SK-N-SH (cell line): Measurements from ENCODE around the gene GLTP. TPM values are rescaled to one million over a fixed set of nuclear protein-coding genes. Genes with fewer than 3 reads are reported as not detected.

Experiments used
- CTCF ChIA-PET: fragments of 300-600, 350-600 bp; formaldehyde crosslinking; extraction: SDS; loops from one replicate; lab custom pipeline; 2021; lab: Yijun Ruan, JAX
- POLR2A ChIA-PET: fragments of 350-600 bp; sonication (Branson Sonifier 250); formaldehyde crosslinking; extraction: SDS; loops from one replicate; lab custom pipeline; 2020; ENCODE audit warnings: antibody characterized with exemption, inconsistent platforms; lab: Yijun Ruan, JAX
- DNase-seq: peaks from one replicate; pipeline ENCODE4 v3.0.0; 2012
- H2AFZ ChIP-seq: fragments of 200-600 bp; sonication (generic); 2 replicates; pipeline ENCODE4 v1.8.1; 2016; ENCODE audit warnings: antibody characterized with exemption, mild to moderate bottlenecking, low read depth
- H3F3A ChIP-seq: fragments of 200-600 bp; sonication (generic); replicated peaks from 2 replicates; pipeline ENCODE3; 2016; ENCODE audit warnings: antibody characterized with exemption, mild to moderate bottlenecking; ENCODE audit not compliant: insufficient read depth
- H3K27ac ChIP-seq, 2 experiments: fragments of 200-500 bp in 1 of 2; fragments of 200-600 bp in 1 of 2; sonication (Bioruptor generic) in 1 of 2; sonication (generic), shearing (Covaris generic) in 1 of 2; 2 replicates each; pipeline versions ENCODE4 v1.5.1 to v1.6.1; 2014 to 2016; ENCODE audit warnings: low read depth in 2 of 2, inconsistent platforms in 1 of 2, low read length in 1 of 2, mild to moderate bottlenecking in 1 of 2, mixed read lengths in 1 of 2
- H3K27me3 ChIP-seq: fragments of 200-600 bp; sonication (generic), shearing (Covaris generic); 2 replicates; pipeline ENCODE4 v1.6.1; 2016; ENCODE audit warnings: mixed run types; ENCODE audit not compliant: insufficient read depth
- H3K36me3 ChIP-seq, 2 experiments: fragments of 200-500 bp in 1 of 2; fragments of 200-600 bp in 1 of 2; sonication (Bioruptor generic) in 1 of 2; sonication (generic) in 1 of 2; replicated peaks in 1 of 2; 2 replicates each; pipeline versions ENCODE3 to v1.5.1; 2014 to 2016; ENCODE audit warnings: low read length in 1 of 2, mild to moderate bottlenecking in 1 of 2; ENCODE audit not compliant: insufficient read depth in 2 of 2, control insufficient read depth in 1 of 2
- H3K4me1 ChIP-seq, 2 experiments: fragments of 200-500 bp in 1 of 2; fragments of 200-600 bp in 1 of 2; sonication (Bioruptor generic) in 1 of 2; sonication (generic), shearing (Covaris generic) in 1 of 2; 2 replicates each; pipeline versions ENCODE4 v1.5.1 to v1.6.1; 2014 to 2016; ENCODE audit warnings: low read depth in 1 of 2, low read length in 1 of 2, mixed run types in 1 of 2; ENCODE audit not compliant: insufficient read depth in 2 of 2, control insufficient read depth in 1 of 2
- H3K4me2 ChIP-seq: fragments of 200-600 bp; sonication (generic), shearing (Covaris generic); 2 replicates; pipeline ENCODE4 v1.6.1; 2017; ENCODE audit warnings: mixed run types
- H3K4me3 ChIP-seq, 2 experiments: fragments of 200-500 bp in 1 of 2; fragments of 200-600 bp in 1 of 2; sonication (Bioruptor generic) in 1 of 2; sonication (generic), shearing (Covaris generic) in 1 of 2; 2 replicates each; pipeline versions ENCODE4 v1.5.1 to v1.8.1; 2014 to 2016; ENCODE audit warnings: low read depth in 2 of 2, inconsistent platforms in 1 of 2, low read length in 1 of 2, mild to moderate bottlenecking in 1 of 2, mixed read lengths in 1 of 2, moderate library complexity in 1 of 2
- H3K79me2 ChIP-seq: fragments of 200-600 bp; sonication (generic); 2 replicates; pipeline ENCODE4 v1.8.1; 2017; ENCODE audit warnings: mild to moderate bottlenecking; ENCODE audit not compliant: insufficient read depth
- H3K9ac ChIP-seq: fragments of 200-600 bp; sonication (generic); 2 replicates; pipeline ENCODE4 v1.6.1; 2017; ENCODE audit warnings: mixed run types
- H3K9me2 ChIP-seq: fragments of 200-600 bp; sonication (generic); 2 replicates; pipeline ENCODE4 v1.6.1; 2017; ENCODE audit warnings: mixed run types
- H3K9me3 ChIP-seq: fragments of 200-600 bp; sonication (generic); 2 replicates; pipeline ENCODE4 v1.6.1; 2017; ENCODE audit warnings: mixed run types, mild to moderate bottlenecking, moderate library complexity
- H4K20me1 ChIP-seq: fragments of 200-600 bp; sonication (generic); 2 replicates; pipeline ENCODE4 v1.6.1; 2017; ENCODE audit warnings: mild to moderate bottlenecking, mixed run types; ENCODE audit not compliant: insufficient read depth
- CHD2 ChIP-seq: fragments of 150-350 bp; IDR thresholded peaks from 2 replicates; pipeline ENCODE4 v1.6.1; 2018; ENCODE audit warnings: low read length; ENCODE audit not compliant: partially characterized antibody
- ELF1 ChIP-seq: IDR thresholded peaks from 2 replicates; pipeline ENCODE4 v1.4.0; 2012
- EZH2phosphoT487 ChIP-seq: fragments of 200-600 bp; sonication (generic); IDR thresholded peaks from 2 replicates; pipeline ENCODE4 v1.6.1; 2017; ENCODE audit warnings: low read depth, mixed run types, mild to moderate bottlenecking, antibody characterized with exemption, moderate library complexity, borderline replicate concordance
- FOXJ3 ChIP-seq: sonication (generic); formaldehyde crosslinking; IDR thresholded peaks from 2 replicates; pipeline ENCODE4 v1.5.1; 2020; ENCODE audit warnings: mild to moderate bottlenecking, missing genetic modification reagents
- FOXM1 ChIP-seq: IDR thresholded peaks from 2 replicates; pipeline ENCODE4 v1.4.0; 2012; ENCODE audit warnings: low read depth, mild to moderate bottlenecking
- MXI1 ChIP-seq: IDR thresholded peaks from 2 replicates; pipeline ENCODE4 v1.6.1; 2012; ENCODE audit warnings: mild to moderate bottlenecking, low read depth, low read length, improper control_type of control experiment
- NFIC ChIP-seq: IDR thresholded peaks from 2 replicates; pipeline ENCODE4 v1.4.0; 2012; ENCODE audit warnings: borderline replicate concordance
- POLR2AphosphoS5 ChIP-seq: IDR thresholded peaks from 2 replicates; pipeline ENCODE4 v1.6.1; 2012; ENCODE audit warnings: low read depth, low read length
- RFX5 ChIP-seq: IDR thresholded peaks from 2 replicates; pipeline ENCODE4 v1.6.1; 2012; ENCODE audit warnings: mild to moderate bottlenecking, improper control_type of control experiment, low read length
- RXRA ChIP-seq: IDR thresholded peaks from 2 replicates; pipeline ENCODE4 v1.4.0; 2012; ENCODE audit warnings: low read depth, mild to moderate bottlenecking, borderline replicate concordance
- SIN3A ChIP-seq: IDR thresholded peaks from 2 replicates; pipeline ENCODE4 v1.6.1; 2012; ENCODE audit warnings: low read depth, mild to moderate bottlenecking, low read length, moderate library complexity, borderline replicate concordance
- TCF12 ChIP-seq: IDR thresholded peaks from 2 replicates; pipeline ENCODE4 v1.4.0; 2012
- WGBS: methylation state at CpG from one replicate; pipeline ENCODE4 v1.1.6; 2017; ENCODE audit warnings: low lambda C conversion rate; 5-methylcytosine and 5-hydroxymethylcytosine counted together
- polyA plus RNA-seq, 3 experiments: library from polyadenylated mRNA; depleted of rRNA; stranded (reverse); fragments of >200 nt; gene quantifications; 2 replicates each; pipeline ENCODE4 v1.2.3, GENCODE V29; 2012
- TF ChIP-seq, protein P1 (sequence below): IDR thresholded peaks from 2 replicates; pipeline ENCODE4 v1.6.1; 2012; ENCODE audit warnings: mild to moderate bottlenecking, low read depth, low read length, moderate library complexity
- TF ChIP-seq, protein P2 (sequence below): IDR thresholded peaks from 2 replicates; pipeline ENCODE4 v1.4.0; 2012; ENCODE audit warnings: low read depth, borderline replicate concordance
- TF ChIP-seq, protein P3 (sequence below): IDR thresholded peaks from 2 replicates; pipeline ENCODE4 v1.4.0; 2012; ENCODE audit warnings: low read depth, borderline replicate concordance
- TF ChIP-seq, protein P4 (sequence below): fragments of 150-350 bp; IDR thresholded peaks from 2 replicates; pipeline ENCODE4 v1.6.1; 2017; ENCODE audit warnings: antibody characterized with exemption, low read length, low read depth, borderline replicate concordance
- TF ChIP-seq, protein P5 (sequence below): fragments of 200-600 bp; sonication (generic); IDR thresholded peaks from 2 replicates; pipeline ENCODE4 v1.6.1; 2017; ENCODE audit warnings: antibody characterized with exemption, mild to moderate bottlenecking, moderate library complexity

The GLTP gene
- polyA plus RNA-seq, 1 of the 3 experiments (the other 2 are of a cell fraction): 23.0 TPM

DNA sequence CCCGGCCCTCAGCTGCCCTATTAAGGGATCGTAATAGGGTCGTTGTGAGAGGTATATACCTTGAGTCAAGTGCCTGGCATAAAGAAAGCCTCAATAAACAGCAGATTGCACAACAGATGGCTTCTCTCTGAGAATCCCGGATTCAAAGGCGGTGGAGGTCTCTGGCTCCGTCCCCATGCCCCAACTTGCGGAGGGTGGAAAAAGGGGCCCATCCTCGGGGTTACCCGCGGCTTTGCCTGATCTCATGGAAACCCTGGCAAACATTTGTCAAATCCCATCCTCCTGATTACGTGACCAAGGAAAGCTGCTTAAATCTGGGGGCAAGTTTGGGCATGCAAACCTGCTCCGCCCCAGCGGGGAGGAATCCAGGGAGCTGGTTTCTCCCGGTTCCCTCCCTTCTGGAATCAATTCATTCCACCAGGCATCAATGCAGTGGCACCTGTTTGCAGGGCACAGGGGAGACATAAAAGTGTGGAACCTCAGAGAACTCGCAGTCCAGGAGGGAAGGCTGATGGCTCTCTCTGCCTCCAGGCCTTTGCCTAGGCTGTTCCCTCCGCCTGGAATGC is 59.4 kb downstream of the GLTP start (continued):
- TF ChIP-seq FOXJ3 (CRISPR knock-in tag) (no peak), RXRA (no peak)
- TF ChIP-seq, all 33 proteins: peak for 0

DNA sequence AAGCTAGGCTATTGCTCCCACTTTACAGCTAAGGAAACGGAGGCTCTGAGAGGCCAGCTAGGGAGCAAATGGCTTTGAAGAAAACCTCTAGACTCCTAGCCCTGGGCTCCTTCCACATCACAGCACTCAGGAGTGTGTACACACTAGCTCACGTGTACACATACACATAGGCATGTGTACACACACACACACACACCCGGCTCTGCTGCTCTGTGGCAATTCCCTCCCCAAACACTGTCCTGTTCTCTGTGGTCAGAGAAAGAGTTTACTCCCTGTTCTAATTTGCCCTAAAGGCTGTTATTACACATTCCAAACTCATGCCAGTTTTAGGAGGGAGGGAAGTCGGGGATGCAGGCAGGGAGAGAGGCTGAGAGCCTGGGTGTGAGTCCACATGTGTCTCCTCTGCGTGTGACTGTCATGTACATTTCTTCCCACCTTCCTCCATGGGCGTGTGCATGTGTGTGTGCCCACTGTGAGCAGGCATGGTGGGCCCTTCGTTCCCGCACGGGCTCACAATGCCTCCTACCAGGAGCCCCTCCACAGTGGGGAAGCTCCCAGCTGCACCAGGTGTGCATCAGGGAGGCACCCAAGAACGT is 61.3 kb downstream of the GLTP start:
- no peak for DNase-seq
- Histone ChIP-seq H3K4me2 (no peak overlapping the region), H4K20me1 (no peaks in the 10 kb centered on the region), H3K36me3 (peaks cover 0 to 1% of the 10 kb centered on the region in 2 experiments), H3K4me1 (peaks cover 0 to 2% of the 10 kb centered on the region in 2 experiments; a peak in 1 of 4 replicates), H3K27ac (no peak overlapping the region), H3K9me3 (no peaks in the 10 kb centered on the region), H3K9ac (no peak overlapping the region), H3K9me2 (no peaks in the 10 kb centered on the region), H3F3A (no peaks in the 10 kb centered on the region), H2AFZ (no peak overlapping the region), H3K79me2 (no peaks in the 10 kb centered on the region), H3K4me3 (no peak overlapping the region), H3K27me3 (no peaks in the 10 kb centered on the region)
- ChIA-PET CTCF (interaction anchor here (0.9 to 4.5 kb wide), 2 partner anchors 14 to 300 kb away, joined by 3 to 23 read pairs; no protein-coding TSS in a partner anchor), POLR2A (no interaction called here)
- WGBS: 57% methylated on average over 8 of the region's 10 CpGs
- TF ChIP-seq, protein P1, sequence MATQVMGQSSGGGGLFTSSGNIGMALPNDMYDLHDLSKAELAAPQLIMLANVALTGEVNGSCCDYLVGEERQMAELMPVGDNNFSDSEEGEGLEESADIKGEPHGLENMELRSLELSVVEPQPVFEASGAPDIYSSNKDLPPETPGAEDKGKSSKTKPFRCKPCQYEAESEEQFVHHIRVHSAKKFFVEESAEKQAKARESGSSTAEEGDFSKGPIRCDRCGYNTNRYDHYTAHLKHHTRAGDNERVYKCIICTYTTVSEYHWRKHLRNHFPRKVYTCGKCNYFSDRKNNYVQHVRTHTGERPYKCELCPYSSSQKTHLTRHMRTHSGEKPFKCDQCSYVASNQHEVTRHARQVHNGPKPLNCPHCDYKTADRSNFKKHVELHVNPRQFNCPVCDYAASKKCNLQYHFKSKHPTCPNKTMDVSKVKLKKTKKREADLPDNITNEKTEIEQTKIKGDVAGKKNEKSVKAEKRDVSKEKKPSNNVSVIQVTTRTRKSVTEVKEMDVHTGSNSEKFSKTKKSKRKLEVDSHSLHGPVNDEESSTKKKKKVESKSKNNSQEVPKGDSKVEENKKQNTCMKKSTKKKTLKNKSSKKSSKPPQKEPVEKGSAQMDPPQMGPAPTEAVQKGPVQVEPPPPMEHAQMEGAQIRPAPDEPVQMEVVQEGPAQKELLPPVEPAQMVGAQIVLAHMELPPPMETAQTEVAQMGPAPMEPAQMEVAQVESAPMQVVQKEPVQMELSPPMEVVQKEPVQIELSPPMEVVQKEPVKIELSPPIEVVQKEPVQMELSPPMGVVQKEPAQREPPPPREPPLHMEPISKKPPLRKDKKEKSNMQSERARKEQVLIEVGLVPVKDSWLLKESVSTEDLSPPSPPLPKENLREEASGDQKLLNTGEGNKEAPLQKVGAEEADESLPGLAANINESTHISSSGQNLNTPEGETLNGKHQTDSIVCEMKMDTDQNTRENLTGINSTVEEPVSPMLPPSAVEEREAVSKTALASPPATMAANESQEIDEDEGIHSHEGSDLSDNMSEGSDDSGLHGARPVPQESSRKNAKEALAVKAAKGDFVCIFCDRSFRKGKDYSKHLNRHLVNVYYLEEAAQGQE: no peak
- TF ChIP-seq, protein P2, sequence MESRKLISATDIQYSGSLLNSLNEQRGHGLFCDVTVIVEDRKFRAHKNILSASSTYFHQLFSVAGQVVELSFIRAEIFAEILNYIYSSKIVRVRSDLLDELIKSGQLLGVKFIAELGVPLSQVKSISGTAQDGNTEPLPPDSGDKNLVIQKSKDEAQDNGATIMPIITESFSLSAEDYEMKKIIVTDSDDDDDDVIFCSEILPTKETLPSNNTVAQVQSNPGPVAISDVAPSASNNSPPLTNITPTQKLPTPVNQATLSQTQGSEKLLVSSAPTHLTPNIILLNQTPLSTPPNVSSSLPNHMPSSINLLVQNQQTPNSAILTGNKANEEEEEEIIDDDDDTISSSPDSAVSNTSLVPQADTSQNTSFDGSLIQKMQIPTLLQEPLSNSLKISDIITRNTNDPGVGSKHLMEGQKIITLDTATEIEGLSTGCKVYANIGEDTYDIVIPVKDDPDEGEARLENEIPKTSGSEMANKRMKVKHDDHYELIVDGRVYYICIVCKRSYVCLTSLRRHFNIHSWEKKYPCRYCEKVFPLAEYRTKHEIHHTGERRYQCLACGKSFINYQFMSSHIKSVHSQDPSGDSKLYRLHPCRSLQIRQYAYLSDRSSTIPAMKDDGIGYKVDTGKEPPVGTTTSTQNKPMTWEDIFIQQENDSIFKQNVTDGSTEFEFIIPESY: no peak
- no peak for TF ChIP-seq POLR2AphosphoS5
- TF ChIP-seq RFX5: no peak
- TF ChIP-seq, protein P3, sequence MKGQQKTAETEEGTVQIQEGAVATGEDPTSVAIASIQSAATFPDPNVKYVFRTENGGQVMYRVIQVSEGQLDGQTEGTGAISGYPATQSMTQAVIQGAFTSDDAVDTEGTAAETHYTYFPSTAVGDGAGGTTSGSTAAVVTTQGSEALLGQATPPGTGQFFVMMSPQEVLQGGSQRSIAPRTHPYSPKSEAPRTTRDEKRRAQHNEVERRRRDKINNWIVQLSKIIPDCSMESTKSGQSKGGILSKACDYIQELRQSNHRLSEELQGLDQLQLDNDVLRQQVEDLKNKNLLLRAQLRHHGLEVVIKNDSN: no peak
- no peak for TF ChIP-seq FOXJ3 (CRISPR knock-in tag)
- TF ChIP-seq ELF1: no peak
- TF ChIP-seq, protein P4, sequence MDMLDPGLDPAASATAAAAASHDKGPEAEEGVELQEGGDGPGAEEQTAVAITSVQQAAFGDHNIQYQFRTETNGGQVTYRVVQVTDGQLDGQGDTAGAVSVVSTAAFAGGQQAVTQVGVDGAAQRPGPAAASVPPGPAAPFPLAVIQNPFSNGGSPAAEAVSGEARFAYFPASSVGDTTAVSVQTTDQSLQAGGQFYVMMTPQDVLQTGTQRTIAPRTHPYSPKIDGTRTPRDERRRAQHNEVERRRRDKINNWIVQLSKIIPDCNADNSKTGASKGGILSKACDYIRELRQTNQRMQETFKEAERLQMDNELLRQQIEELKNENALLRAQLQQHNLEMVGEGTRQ: no peak
- no peak for TF ChIP-seq NFIC
- TF ChIP-seq CHD2: no peak
- TF ChIP-seq FOXM1: no peak
- TF ChIP-seq TCF12: no peak
- TF ChIP-seq SIN3A: no peak
- TF ChIP-seq MXI1: no peak
- no peak for TF ChIP-seq EZH2phosphoT487
- TF ChIP-seq, protein P5, sequence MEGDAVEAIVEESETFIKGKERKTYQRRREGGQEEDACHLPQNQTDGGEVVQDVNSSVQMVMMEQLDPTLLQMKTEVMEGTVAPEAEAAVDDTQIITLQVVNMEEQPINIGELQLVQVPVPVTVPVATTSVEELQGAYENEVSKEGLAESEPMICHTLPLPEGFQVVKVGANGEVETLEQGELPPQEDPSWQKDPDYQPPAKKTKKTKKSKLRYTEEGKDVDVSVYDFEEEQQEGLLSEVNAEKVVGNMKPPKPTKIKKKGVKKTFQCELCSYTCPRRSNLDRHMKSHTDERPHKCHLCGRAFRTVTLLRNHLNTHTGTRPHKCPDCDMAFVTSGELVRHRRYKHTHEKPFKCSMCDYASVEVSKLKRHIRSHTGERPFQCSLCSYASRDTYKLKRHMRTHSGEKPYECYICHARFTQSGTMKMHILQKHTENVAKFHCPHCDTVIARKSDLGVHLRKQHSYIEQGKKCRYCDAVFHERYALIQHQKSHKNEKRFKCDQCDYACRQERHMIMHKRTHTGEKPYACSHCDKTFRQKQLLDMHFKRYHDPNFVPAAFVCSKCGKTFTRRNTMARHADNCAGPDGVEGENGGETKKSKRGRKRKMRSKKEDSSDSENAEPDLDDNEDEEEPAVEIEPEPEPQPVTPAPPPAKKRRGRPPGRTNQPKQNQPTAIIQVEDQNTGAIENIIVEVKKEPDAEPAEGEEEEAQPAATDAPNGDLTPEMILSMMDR: no peak
